Measurements from ENCODE around the gene EDEM3. TPM values are rescaled to one million over a fixed set of nuclear protein-coding genes. Genes with fewer than 3 reads are reported as not detected.

The EDEM3 gene
- total and polyA plus RNA-seq, 2 experiments from 2014 or later, result 20.8 to 41.4 TPM

DNA sequence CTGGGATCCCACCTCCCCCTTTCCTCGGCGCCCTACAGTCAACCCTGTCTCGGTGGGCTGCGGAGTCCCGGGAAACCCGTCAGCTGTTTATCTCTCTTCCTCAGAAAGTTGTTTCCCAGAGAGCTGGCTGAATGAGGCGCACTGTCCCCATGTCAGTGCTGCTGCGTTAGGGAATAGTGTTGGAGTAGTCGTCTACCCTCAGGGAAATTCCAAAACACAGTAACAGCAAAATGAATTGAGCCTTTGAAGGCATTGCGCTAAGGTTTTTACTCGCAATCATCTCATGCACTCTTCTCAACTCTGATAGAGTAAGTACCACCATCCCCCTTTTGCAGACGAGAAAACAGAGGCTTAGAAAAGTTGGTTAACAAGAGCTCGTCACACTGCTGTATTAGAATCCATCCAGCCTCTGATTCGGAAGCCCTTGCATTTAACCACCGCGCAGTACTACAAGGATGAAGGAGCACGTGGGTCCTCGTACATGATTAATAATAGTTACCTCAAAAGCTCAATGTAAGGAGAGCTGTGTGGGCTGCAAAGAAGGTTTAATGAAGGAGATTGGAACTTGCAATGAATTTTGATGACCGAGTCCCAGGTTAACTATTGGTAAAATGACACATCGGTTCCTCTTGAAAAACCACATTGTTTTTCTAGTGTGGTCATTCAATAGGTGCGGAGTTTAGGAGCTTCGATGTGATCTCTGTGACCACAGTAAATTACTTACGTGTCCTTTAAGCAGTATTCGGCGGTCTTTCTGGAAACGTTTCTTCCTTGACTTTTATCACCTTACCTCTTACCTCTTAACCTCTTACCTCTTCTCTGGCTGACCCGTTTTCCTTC is 788 bp upstream of the EDEM3 start:
- Histone ChIP-seq H3K27ac (peak overlapping the region; percentile 65), H2AFZ (peak overlapping the region; percentile 99), H3K4me2 (ENCODE audit: unreplicated experiment) (peak overlapping the region; percentile 94), H3K9ac (peak overlapping the region; percentile 81), H3F3A (ENCODE audit: insufficient read depth) (peaks cover 10% of the 10 kb centered on the region), H3K79me2 (ENCODE audit: insufficient read depth) (peaks cover 39% of the 10 kb centered on the region), H3K4me1 (ENCODE audit: insufficient read depth) (peaks cover 21% of the 10 kb centered on the region), H4K20me1 (ENCODE audit: insufficient read depth) (no peaks in the 10 kb centered on the region), H3K36me3 (ENCODE audit: low read depth) (no peaks in the 10 kb centered on the region), H3K4me3 (peak overlapping the region; percentile 98), H3K9me2 (ENCODE audit: insufficient read depth) (no peaks in the 10 kb centered on the region), H3K27me3 (replicated peaks; ENCODE audit: insufficient read depth) (no peaks in the 10 kb centered on the region), H3K9me3 (ENCODE audit: low read depth) (no peaks in the 10 kb centered on the region)
- in situ Hi-C loops (cut with MboI), result no loop called here
- TF ChIP-seq EZH2 (IDR thresholded peaks at IDR 0.05; ENCODE audit: insufficient read depth, poor library complexity, severe bottlenecking), result no peak
- TF ChIP-seq EZH2phosphoT487 (IDR thresholded peaks at IDR 0.05; ENCODE audit: insufficient read depth, low read depth), result no peak
- WGBS, 2 experiments (ENCODE audit: low coverage in 1 of 2, low lambda C conversion rate in 2 of 2, missing lambda C conversion rate in 2 of 2), result 5 to 7% methylated on average over 26 to 27 of the region's 27 CpGs
- DNase-seq, result peak; percentile 70

DNA sequence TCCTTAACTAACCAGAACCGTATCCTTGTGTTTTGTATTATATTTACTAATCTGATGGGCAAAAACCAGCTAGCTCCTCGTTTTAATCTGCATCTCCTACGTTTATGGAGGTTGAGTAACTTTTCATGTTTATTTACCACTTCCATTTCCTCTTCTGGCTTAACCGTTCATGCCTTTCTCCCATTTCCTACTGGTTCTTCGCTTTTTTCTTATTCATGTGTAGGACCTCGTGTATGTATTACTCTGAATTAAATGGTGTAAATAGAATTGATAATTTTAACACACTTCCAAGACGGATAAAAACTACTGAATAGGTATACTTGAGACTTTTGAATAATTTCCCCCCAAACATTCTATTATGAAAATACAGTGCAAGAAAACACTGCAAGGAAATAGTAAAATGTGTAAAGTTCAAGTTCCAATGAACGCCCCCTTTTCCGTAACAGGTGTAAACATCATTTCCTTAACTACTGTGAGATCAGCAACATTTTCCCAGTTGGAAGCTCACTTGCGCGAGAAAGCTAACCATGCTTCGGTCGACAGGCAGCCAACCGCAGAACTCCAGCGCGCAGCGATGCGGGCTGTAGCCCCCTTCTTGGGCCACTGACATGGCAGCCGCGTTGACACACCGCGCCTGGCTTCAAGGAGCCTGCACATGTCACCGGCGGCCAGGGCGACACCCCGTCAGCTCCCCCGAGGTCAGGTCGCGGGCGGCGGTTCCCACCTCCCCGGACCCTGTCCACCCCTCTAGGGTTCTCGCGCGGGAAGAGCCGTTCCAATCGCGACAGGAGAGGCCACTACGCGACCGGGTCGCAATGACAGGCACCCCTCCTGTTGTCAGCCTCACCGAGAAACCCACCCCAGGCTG is 816 bp downstream of the EDEM3 start:
- Histone ChIP-seq H3K9me3 (ENCODE audit: low read depth) (no peaks in the 10 kb centered on the region), H3K4me3 (peak overlapping the region; percentile 98), H3K27me3 (replicated peaks; ENCODE audit: insufficient read depth) (no peaks in the 10 kb centered on the region), H2AFZ (peak overlapping the region; percentile 79), H3K4me2 (ENCODE audit: unreplicated experiment) (peak overlapping the region; percentile 92), H3K9ac (peak overlapping the region; percentile 90), H3K9me2 (ENCODE audit: insufficient read depth) (no peaks in the 10 kb centered on the region), H3K36me3 (ENCODE audit: low read depth) (no peaks in the 10 kb centered on the region), H3K4me1 (ENCODE audit: insufficient read depth) (peaks cover 32% of the 10 kb centered on the region), H3F3A (ENCODE audit: insufficient read depth) (peaks cover 10% of the 10 kb centered on the region), H3K27ac (peak overlapping the region; percentile 89), H4K20me1 (ENCODE audit: insufficient read depth) (no peaks in the 10 kb centered on the region), H3K79me2 (ENCODE audit: insufficient read depth) (peaks cover 53% of the 10 kb centered on the region)
- 2 to 4% methylated on average over 35 to 39 of the region's 43 CpGs for WGBS, 2 experiments (ENCODE audit: low coverage in 1 of 2, low lambda C conversion rate in 2 of 2, missing lambda C conversion rate in 2 of 2)
- no peak for TF ChIP-seq EZH2phosphoT487 (IDR thresholded peaks at IDR 0.05; ENCODE audit: insufficient read depth, low read depth)
- in situ Hi-C loops (cut with MboI), result no loop called here
- DNase-seq, result peak; percentile 59

DNA sequence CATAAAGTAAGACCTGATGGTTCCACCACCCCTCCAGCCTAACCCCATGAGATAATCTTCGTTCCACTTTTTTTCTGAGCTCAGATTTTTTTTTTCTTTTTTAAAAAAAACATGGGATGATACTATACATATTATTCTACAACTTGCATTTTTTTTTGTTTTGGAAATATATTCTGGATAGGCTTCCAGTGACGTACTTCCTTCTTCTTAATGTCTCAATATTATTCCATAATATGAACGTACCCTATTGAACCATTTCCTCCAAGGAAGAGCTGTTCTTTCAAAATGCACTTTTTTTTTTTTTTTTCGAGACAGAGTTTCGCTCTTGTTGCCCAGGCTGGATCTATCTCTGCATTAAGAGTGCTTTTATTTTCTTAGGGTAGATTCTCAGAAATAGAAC is 1.5 kb downstream of the EDEM3 start:
- H3K27me3 ChIP-seq (replicated peaks; ENCODE audit: insufficient read depth), result no peaks in the 10 kb centered on the region
- no peaks in the 10 kb centered on the region for H3K9me3 ChIP-seq (ENCODE audit: low read depth)
- no peaks in the 10 kb centered on the region for H3K36me3 ChIP-seq (ENCODE audit: low read depth)
- peak overlapping the region; percentile 90 for H3K9ac ChIP-seq
- H3F3A ChIP-seq (ENCODE audit: insufficient read depth), result peaks cover 10% of the 10 kb centered on the region
- no peak overlapping the region for H3K27ac ChIP-seq
- no peaks in the 10 kb centered on the region for H3K9me2 ChIP-seq (ENCODE audit: insufficient read depth)
- peak overlapping the region; percentile 92 for H3K4me2 ChIP-seq (ENCODE audit: unreplicated experiment)
- no peak for DNase-seq
- H2AFZ ChIP-seq, result no peak overlapping the region
- peaks cover 60% of the 10 kb centered on the region for H3K79me2 ChIP-seq (ENCODE audit: insufficient read depth)
- H3K4me3 ChIP-seq, result peak overlapping the region; percentile 98
- no peak for TF ChIP-seq EZH2 (IDR thresholded peaks at IDR 0.05; ENCODE audit: insufficient read depth, poor library complexity, severe bottlenecking)
- no peak for TF ChIP-seq EZH2phosphoT487 (IDR thresholded peaks at IDR 0.05; ENCODE audit: insufficient read depth, low read depth)
- H3K4me1 ChIP-seq (ENCODE audit: insufficient read depth), result peaks cover 36% of the 10 kb centered on the region
- 86 to 89% methylated on average over 5 of the region's 5 CpGs for WGBS, 2 experiments (ENCODE audit: low coverage in 1 of 2, low lambda C conversion rate in 2 of 2, missing lambda C conversion rate in 2 of 2)
- no peaks in the 10 kb centered on the region for H4K20me1 ChIP-seq (ENCODE audit: insufficient read depth)
- in situ Hi-C loops (cut with MboI), result no loop called here

DNA sequence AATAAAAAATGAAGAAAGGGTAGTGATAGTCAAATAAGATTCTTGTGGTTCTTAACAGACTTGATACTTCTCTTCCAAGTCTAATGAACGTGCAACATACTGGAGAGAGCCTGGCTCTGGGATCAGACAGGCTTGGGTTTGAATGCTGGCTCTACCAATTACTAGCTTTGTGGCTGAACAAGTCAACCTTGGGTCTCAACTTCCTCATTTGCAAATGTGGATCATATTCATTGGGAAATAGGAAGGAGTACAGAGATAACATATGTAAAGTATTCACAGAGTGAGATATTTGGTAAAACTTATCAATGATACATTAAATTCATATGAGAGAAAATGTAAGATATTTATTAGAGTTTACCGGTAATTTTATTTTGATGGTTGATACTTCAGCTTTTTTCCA is 2.0 kb downstream of the EDEM3 start:
- H3K9me3 ChIP-seq (ENCODE audit: low read depth), result no peaks in the 10 kb centered on the region

More for the DNA sequence above, 2.0 kb downstream of the EDEM3 start:
- H3K9me2 ChIP-seq (ENCODE audit: insufficient read depth), result no peaks in the 10 kb centered on the region
- TF ChIP-seq EZH2 (IDR thresholded peaks at IDR 0.05; ENCODE audit: insufficient read depth, poor library complexity, severe bottlenecking), result no peak
- TF ChIP-seq EZH2phosphoT487 (IDR thresholded peaks at IDR 0.05; ENCODE audit: insufficient read depth, low read depth), result no peak
- H2AFZ ChIP-seq, result no peak overlapping the region
- in situ Hi-C loops (cut with MboI), result no loop called here
- no peaks in the 10 kb centered on the region for H4K20me1 ChIP-seq (ENCODE audit: insufficient read depth)
- H3K79me2 ChIP-seq (ENCODE audit: insufficient read depth), result peaks cover 65% of the 10 kb centered on the region
- H3K9ac ChIP-seq, result no peak overlapping the region
- H3K4me3 ChIP-seq, result no peak overlapping the region; the same call in 1 of the 2 replicates
- no peak for DNase-seq
- no peak overlapping the region for H3K27ac ChIP-seq
- 79% methylated on average over 2 of the region's 2 CpGs for WGBS, 2 experiments (ENCODE audit: low coverage in 1 of 2, low lambda C conversion rate in 2 of 2, missing lambda C conversion rate in 2 of 2)
- H3K4me2 ChIP-seq (ENCODE audit: unreplicated experiment), result peak overlapping the region; percentile 92
- H3K4me1 ChIP-seq (ENCODE audit: insufficient read depth), result peaks cover 36% of the 10 kb centered on the region
- peaks cover 10% of the 10 kb centered on the region for H3F3A ChIP-seq (ENCODE audit: insufficient read depth)
- no peaks in the 10 kb centered on the region for H3K27me3 ChIP-seq (replicated peaks; ENCODE audit: insufficient read depth)
- no peaks in the 10 kb centered on the region; the same call in 1 of the 2 replicates for H3K36me3 ChIP-seq (ENCODE audit: low read depth)
